GM19372 (cell line): Measurements from ENCODE around the gene HM13.
"Not testable (repeated sequence)": the region's sequence is repeated elsewhere in the genome, so short reads cannot be mapped to it uniquely, and the experiment has no call there.

ENCODE experiments used
- ATAC-seq: cut with Tn5 transposase; IDR thresholded peaks from one replicate; pipeline ENCODE4 v1.9.1; 2021; ENCODE audit warnings: mild to moderate bottlenecking, low read depth, moderate library complexity; ENCODE audit not compliant: unreplicated experiment

HM13 gene

GRCh38 chr20:31514154-31515071 is at the start of gene HM13:
Gene HM13 (plus strand): TSS chr20:31514442. CDS start chr20:31514552, 110 bp downstream.
- ATAC-seq = peak; percentile 90

GRCh38 chr20:31470946-31471345 is 43.3 kb upstream of the HM13 start:
- not testable (repeated sequence) for ATAC-seq

- no peak for ATAC-seq
These were observed 41.6 kb upstream of the HM13 start for GRCh38 chr20:31472395-31473330.

GRCh38 chr20:31473331-31474096 is 40.7 kb upstream of the HM13 start:
- no peak for ATAC-seq

- no peak for ATAC-seq
These were observed 40.2 kb upstream of the HM13 start for GRCh38 chr20:31474097-31474436.

GRCh38 chr20:31474758-31475427 is 39.3 kb upstream of the HM13 start, which contains the start of the genes DEFB124 and REM1:
Gene DEFB124 (minus strand): TSS chr20:31475127. CDS start chr20:31473013, 2,114 bp downstream.
Gene REM1 (plus strand): TSS chr20:31475288. CDS start chr20:31476446, 1,158 bp downstream.
- no peak for ATAC-seq

GRCh38 chr20:31475472-31476293 is 38.6 kb upstream of the HM13 start:
- ATAC-seq = no peak

- ATAC-seq = no peak
These were observed 38.0 kb upstream of the HM13 start for GRCh38 chr20:31476294-31476585.

GRCh38 chr20:31476643-31477215 is 37.5 kb upstream of the HM13 start:
- no peak for ATAC-seq

- no peak for ATAC-seq
These were observed 30.2 kb upstream of the HM13 start for GRCh38 chr20:31484001-31484400.

- no peak for ATAC-seq
These were observed 28.5 kb upstream of the HM13 start for GRCh38 chr20:31485450-31486339.

GRCh38 chr20:31488115-31488514 is 26.1 kb upstream of the HM13 start:
- ATAC-seq = no peak

- ATAC-seq = no peak
These were observed 25.1 kb upstream of the HM13 start for GRCh38 chr20:31489152-31489551.

GRCh38 chr20:31490752-31491151 is 23.5 kb upstream of the HM13 start:
- no peak for ATAC-seq

GRCh38 chr20:31494131-31494530 is 20.1 kb upstream of the HM13 start:
- no peak for ATAC-seq

GRCh38 chr20:31496761-31497295 is 17.4 kb upstream of the HM13 start:
- no peak for ATAC-seq

- no peak for ATAC-seq
These were observed 16.3 kb upstream of the HM13 start for GRCh38 chr20:31497838-31498540.
